IMR-90 (cell line): ENCODE measurements around the gene HRH4.

Source experiments
- BHLHE40 ChIP-seq: fragments of 150-350 bp; IDR thresholded peaks from 2 replicates; pipeline ENCODE4 v1.6.1; 2016; ENCODE audit warnings: mild to moderate bottlenecking, low read depth, low read length
- MAZ ChIP-seq: IDR thresholded peaks from 2 replicates; pipeline ENCODE4 v1.6.1; 2012; ENCODE audit warnings: low read depth, mild to moderate bottlenecking, low read length, improper control_type of control experiment, moderate library complexity, borderline replicate concordance
- MXI1 ChIP-seq: IDR thresholded peaks from 2 replicates; pipeline ENCODE4 v1.6.1; 2012; ENCODE audit warnings: low read depth, mild to moderate bottlenecking, low read length, moderate library complexity, borderline replicate concordance
- POLR2A ChIP-seq: IDR thresholded peaks from 2 replicates; pipeline ENCODE4 v1.6.1; 2012; ENCODE audit warnings: mild to moderate bottlenecking, low read depth, low read length
- RAD21 ChIP-seq: IDR thresholded peaks from 2 replicates; pipeline ENCODE4 v1.6.1; 2012; ENCODE audit warnings: low read length, improper control_type of control experiment
- RCOR1 ChIP-seq: IDR thresholded peaks from 2 replicates; pipeline ENCODE4 v1.6.1; 2012; ENCODE audit warnings: mild to moderate bottlenecking, low read length, improper control_type of control experiment; ENCODE audit not compliant: insufficient replicate concordance
- RFX5 ChIP-seq: IDR thresholded peaks from 2 replicates; pipeline ENCODE4 v1.8.0; 2012; ENCODE audit warnings: low read depth, mild to moderate bottlenecking, low read length, moderate library complexity
- SMC3 ChIP-seq: fragments of 150-350 bp; IDR thresholded peaks from 2 replicates; pipeline ENCODE4 v1.6.1; 2016; ENCODE audit warnings: low read depth, mild to moderate bottlenecking, antibody characterized with exemption, low read length, moderate library complexity
- TF ChIP-seq, protein P1 (sequence below): conservative IDR thresholded peaks from 2 replicates; pipeline ENCODE4 v1.5.1; 2012; ENCODE audit warnings: mild to moderate bottlenecking, low read depth, low read length, improper control_type of control experiment

- TF ChIP-seq, protein P1, sequence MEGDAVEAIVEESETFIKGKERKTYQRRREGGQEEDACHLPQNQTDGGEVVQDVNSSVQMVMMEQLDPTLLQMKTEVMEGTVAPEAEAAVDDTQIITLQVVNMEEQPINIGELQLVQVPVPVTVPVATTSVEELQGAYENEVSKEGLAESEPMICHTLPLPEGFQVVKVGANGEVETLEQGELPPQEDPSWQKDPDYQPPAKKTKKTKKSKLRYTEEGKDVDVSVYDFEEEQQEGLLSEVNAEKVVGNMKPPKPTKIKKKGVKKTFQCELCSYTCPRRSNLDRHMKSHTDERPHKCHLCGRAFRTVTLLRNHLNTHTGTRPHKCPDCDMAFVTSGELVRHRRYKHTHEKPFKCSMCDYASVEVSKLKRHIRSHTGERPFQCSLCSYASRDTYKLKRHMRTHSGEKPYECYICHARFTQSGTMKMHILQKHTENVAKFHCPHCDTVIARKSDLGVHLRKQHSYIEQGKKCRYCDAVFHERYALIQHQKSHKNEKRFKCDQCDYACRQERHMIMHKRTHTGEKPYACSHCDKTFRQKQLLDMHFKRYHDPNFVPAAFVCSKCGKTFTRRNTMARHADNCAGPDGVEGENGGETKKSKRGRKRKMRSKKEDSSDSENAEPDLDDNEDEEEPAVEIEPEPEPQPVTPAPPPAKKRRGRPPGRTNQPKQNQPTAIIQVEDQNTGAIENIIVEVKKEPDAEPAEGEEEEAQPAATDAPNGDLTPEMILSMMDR: no peak
- TF ChIP-seq POLR2A: no peak
- TF ChIP-seq BHLHE40: no peak
- TF ChIP-seq RFX5: no peak
- no peak for TF ChIP-seq RCOR1
- no peak for TF ChIP-seq RAD21
- no peak for TF ChIP-seq MXI1
- TF ChIP-seq SMC3: no peak
- TF ChIP-seq MAZ: no peak
These were observed 12.5 kb upstream of the HRH4 start for GRCh38 chr18:24447961-24448360.
